GM12878 (cell line): ENCODE data around the gene FAM170A. TPM values are rescaled to one million over a fixed set of nuclear protein-coding genes. Genes with fewer than 3 reads are reported as not detected.

ENCODE experiments used
- ATAC-seq: fragments of 200-7000 bp; cut with Tn5 transposase; 3 replicates; pipeline ENCODE4 v1.9.1; 2020; ENCODE audit warnings: mild to moderate bottlenecking, moderate library complexity
- BruUV-seq: library from RNA; stranded (reverse); fragments of 400-500 nt; replicated peaks from 2 replicates; lab custom pipeline; 2021; lab: Mats Ljungman, UMichigan
- CTCF ChIA-PET: fragments of 300-600 bp; sonication (Branson Sonifier 250); formaldehyde crosslinking; extraction: SDS; loops from one replicate; lab custom pipeline; 2021; ENCODE audit warnings: inconsistent platforms; lab: Yijun Ruan, JAX
- POLR2A ChIA-PET: fragments of 350-600 bp; formaldehyde crosslinking; extraction: SDS; loops from one replicate; lab custom pipeline; 2021; ENCODE audit warnings: inconsistent platforms; lab: Charles Lee
- RAD21 ChIA-PET: fragments of 300-600 bp; sonication (Branson Sonifier 250); formaldehyde crosslinking; loops from one replicate; lab custom pipeline; 2023; ENCODE audit warnings: antibody characterized with exemption; ENCODE audit not compliant: unreplicated experiment; lab: Charles Lee
- SMC1A ChIA-PET: fragments of 300-600 bp; sonication (Branson Sonifier 250); formaldehyde crosslinking; loops from one replicate; lab custom pipeline; 2023; ENCODE audit not compliant: unreplicated experiment, uncharacterized antibody; lab: Charles Lee
- DNase-seq: peaks from one replicate; pipeline ENCODE4 v3.0.0-alpha.2; 2011; ENCODE audit warnings: low read depth, low spot score
- FAIRE-seq: peaks from 3 replicates; lab custom pipeline; 2011; peaks lifted over from hg19 to GRCh38; lab: Jason Lieb, UNC
- H2AFZ ChIP-seq: 2 replicates; pipeline ENCODE4 v1.6.0; 2011; ENCODE audit warnings: low read depth, low read length, control low read depth; ENCODE audit not compliant: control insufficient read depth
- H3K27ac ChIP-seq: 2 replicates; pipeline ENCODE4 v1.5.1; 2011; ENCODE audit warnings: control low read depth; ENCODE audit not compliant: control insufficient read depth, insufficient read depth
- H3K27me3 ChIP-seq, 2 experiments: replicated peaks in 1 of 2; 2 replicates each; pipeline versions ENCODE4 v1.6.0 to v1.6.1; 2011; ENCODE audit warnings: low read length in 1 of 2; ENCODE audit not compliant: control insufficient read depth in 2 of 2, insufficient read depth in 2 of 2
- H3K36me3 ChIP-seq, 2 experiments: 2 replicates each; pipeline ENCODE4 v1.5.1; 2011; ENCODE audit warnings: low read length in 1 of 2; ENCODE audit not compliant: control insufficient read depth in 2 of 2, insufficient read depth in 2 of 2
- H3K4me1 ChIP-seq: 2 replicates; pipeline ENCODE4 v1.6.1; 2011; ENCODE audit warnings: mild to moderate bottlenecking, low read length, moderate library complexity, mixed read lengths; ENCODE audit not compliant: control insufficient read depth, insufficient read depth
- H3K4me2 ChIP-seq: 2 replicates; pipeline ENCODE4 v1.6.0; 2011; ENCODE audit warnings: control low read depth; ENCODE audit not compliant: control insufficient read depth, insufficient read depth
- H3K4me3 ChIP-seq: fragments of 200-600 bp; sonication (generic); 2 replicates; pipeline ENCODE4 v1.5.1; 2016
- H3K79me2 ChIP-seq: 2 replicates; pipeline ENCODE4 v1.6.0; 2011; ENCODE audit warnings: low read length; ENCODE audit not compliant: control insufficient read depth, insufficient read depth
- H3K9ac ChIP-seq: 2 replicates; pipeline ENCODE4 v1.8.0; 2011; ENCODE audit warnings: low read length, control low read depth, mixed read lengths; ENCODE audit not compliant: control insufficient read depth, insufficient read depth
- H3K9me3 ChIP-seq: replicated peaks from 3 replicates; pipeline ENCODE4 v1.5.1; 2011; ENCODE audit warnings: mild to moderate bottlenecking, low read length; ENCODE audit not compliant: control insufficient read depth, insufficient read depth
- H4K20me1 ChIP-seq: 2 replicates; pipeline ENCODE4 v1.6.0; 2011; ENCODE audit not compliant: control insufficient read depth, insufficient read depth
- CUX1 ChIP-seq: IDR thresholded peaks from 2 replicates; pipeline ENCODE4 v1.6.1; 2012; ENCODE audit warnings: improper control_type of control experiment, low read depth, low read length; ENCODE audit not compliant: insufficient replicate concordance
- HCFC1 ChIP-seq: fragments of 150-350 bp; IDR thresholded peaks from 2 replicates; pipeline ENCODE4 v1.6.1; 2014; ENCODE audit warnings: low read length
- HDAC2 ChIP-seq: fragments of 200-600 bp; sonication (generic); IDR thresholded peaks from 2 replicates; pipeline ENCODE4 v1.6.1; 2017
- MTA2 ChIP-seq: fragments of 450-650 bp; IDR thresholded peaks from 2 replicates; pipeline ENCODE4 v1.6.1; 2016; ENCODE audit warnings: low read depth, mild to moderate bottlenecking, moderate library complexity
- NFIC ChIP-seq: IDR thresholded peaks from 2 replicates; pipeline ENCODE4 v1.6.1; 2012; ENCODE audit warnings: low read depth, mild to moderate bottlenecking, inconsistent platforms, low read length, moderate library complexity
- SPI1 ChIP-seq: IDR thresholded peaks from 2 replicates; pipeline ENCODE4 v1.6.1; 2011; ENCODE audit warnings: low read depth, mild to moderate bottlenecking, low read length, moderate library complexity, borderline replicate concordance; ENCODE audit not compliant: insufficient read depth
- TARDBP ChIP-seq: IDR thresholded peaks from 2 replicates; pipeline ENCODE4 v1.6.1; 2016; ENCODE audit warnings: borderline replicate concordance
- WGBS: methylation state at CpG from one replicate; pipeline ENCODE4 v1.1.6; 2016; ENCODE audit warnings: low lambda C conversion rate; ENCODE audit not compliant: insufficient replicate concordance, insufficient coverage; ENCODE audit errors: missing lambda C conversion rate; 5-methylcytosine and 5-hydroxymethylcytosine counted together
- in situ Hi-C: fragments of 300-500 bp; cut with MboI; formaldehyde crosslinking; loops from 9 replicates; pipeline ENCODE4 v1.14.3; 2018; ENCODE audit warnings: mixed read lengths
- intact Hi-C: fragments of 100-400 bp; cut with micrococcal nuclease; formaldehyde crosslinking; loops from one replicate; pipeline ENCODE4 v1.14.2; 2022; ENCODE audit not compliant: unreplicated experiment
- polyA plus RNA-seq, 11 experiments: library from polyadenylated mRNA; depleted of rRNA in 4 of 11; unstranded in 6 of 11; stranded (reverse) in 5 of 11; fragments of >200 nt; fragmentation: Nextera tagmentation in 4 of 11; fragmentation: Illumina TruSeq in 1 of 11; extraction: Ambion mirVana in 4 of 11; extraction: Trizol in 1 of 11; gene quantifications; 1 replicate in 1 of 11; 2 replicates in 10 of 11; pipeline versions ENCODE4 v1.2.1 to v1.2.3, GENCODE V29; 2011 to 2016; ENCODE audit warnings: inconsistent platforms in 2 of 11, missing spikeins in 2 of 11, low read depth in 1 of 11
- total RNA-seq, 4 experiments: library from RNA; depleted of rRNA in 3 of 4; stranded (reverse); fragments of >200 nt in 3 of 4; fragmentation: Illumina TruSeq in 1 of 4; extraction: Trizol in 1 of 4; gene quantifications; 2 replicates each; pipeline versions ENCODE4 v1.2.1 to v1.2.3, GENCODE V29; 2013 to 2021
- TF ChIP-seq, protein P1 (sequence below): fragments of 450-650 bp; IDR thresholded peaks from 2 replicates; pipeline ENCODE4 v1.6.1; 2017; ENCODE audit warnings: mild to moderate bottlenecking, moderate library complexity

Gene FAM170A
- total and polyA plus RNA-seq, 10 of the 15 experiments (the other 5 are each of a cell fraction or from before 2014, with no cell fraction given): not detected

- Histone ChIP-seq H3K4me3 (no peak overlapping the region), H2AFZ (no peak overlapping the region), H3K27me3 (no peaks in the 10 kb centered on the region), H3K27ac (no peak overlapping the region), H3K36me3 (no peaks in the 10 kb centered on the region), H3K9me3 (no peaks in the 10 kb centered on the region; the same call in 2 of the 3 replicates), H3K4me2 (no peak overlapping the region), H3K4me1 (no peaks in the 10 kb centered on the region), H4K20me1 (no peaks in the 10 kb centered on the region), H3K9ac (no peak overlapping the region), H3K79me2 (no peaks in the 10 kb centered on the region)
- ChIA-PET SMC1A (interaction anchor here (1.0 kb wide), 1 partner anchor 58 kb away, joined by 3 read pairs; no protein-coding TSS in a partner anchor), CTCF (interaction anchor here (0.7 to 0.9 kb wide), 2 partner anchors 113 to 154 kb away, joined by 3 read pairs; no protein-coding TSS in a partner anchor), POLR2A (no interaction called here), RAD21 (no interaction called here)
- FAIRE-seq (no peak), ATAC-seq (no peak), DNase-seq (no peak)
- no TSS peak for BruUV-seq
- intact Hi-C loops: no loop called here
- 0% methylated on average over 1 of the region's 1 CpG for WGBS
- in situ Hi-C loops: no loop called here
- no peak for TF ChIP-seq HDAC2
- TF ChIP-seq, protein P1, sequence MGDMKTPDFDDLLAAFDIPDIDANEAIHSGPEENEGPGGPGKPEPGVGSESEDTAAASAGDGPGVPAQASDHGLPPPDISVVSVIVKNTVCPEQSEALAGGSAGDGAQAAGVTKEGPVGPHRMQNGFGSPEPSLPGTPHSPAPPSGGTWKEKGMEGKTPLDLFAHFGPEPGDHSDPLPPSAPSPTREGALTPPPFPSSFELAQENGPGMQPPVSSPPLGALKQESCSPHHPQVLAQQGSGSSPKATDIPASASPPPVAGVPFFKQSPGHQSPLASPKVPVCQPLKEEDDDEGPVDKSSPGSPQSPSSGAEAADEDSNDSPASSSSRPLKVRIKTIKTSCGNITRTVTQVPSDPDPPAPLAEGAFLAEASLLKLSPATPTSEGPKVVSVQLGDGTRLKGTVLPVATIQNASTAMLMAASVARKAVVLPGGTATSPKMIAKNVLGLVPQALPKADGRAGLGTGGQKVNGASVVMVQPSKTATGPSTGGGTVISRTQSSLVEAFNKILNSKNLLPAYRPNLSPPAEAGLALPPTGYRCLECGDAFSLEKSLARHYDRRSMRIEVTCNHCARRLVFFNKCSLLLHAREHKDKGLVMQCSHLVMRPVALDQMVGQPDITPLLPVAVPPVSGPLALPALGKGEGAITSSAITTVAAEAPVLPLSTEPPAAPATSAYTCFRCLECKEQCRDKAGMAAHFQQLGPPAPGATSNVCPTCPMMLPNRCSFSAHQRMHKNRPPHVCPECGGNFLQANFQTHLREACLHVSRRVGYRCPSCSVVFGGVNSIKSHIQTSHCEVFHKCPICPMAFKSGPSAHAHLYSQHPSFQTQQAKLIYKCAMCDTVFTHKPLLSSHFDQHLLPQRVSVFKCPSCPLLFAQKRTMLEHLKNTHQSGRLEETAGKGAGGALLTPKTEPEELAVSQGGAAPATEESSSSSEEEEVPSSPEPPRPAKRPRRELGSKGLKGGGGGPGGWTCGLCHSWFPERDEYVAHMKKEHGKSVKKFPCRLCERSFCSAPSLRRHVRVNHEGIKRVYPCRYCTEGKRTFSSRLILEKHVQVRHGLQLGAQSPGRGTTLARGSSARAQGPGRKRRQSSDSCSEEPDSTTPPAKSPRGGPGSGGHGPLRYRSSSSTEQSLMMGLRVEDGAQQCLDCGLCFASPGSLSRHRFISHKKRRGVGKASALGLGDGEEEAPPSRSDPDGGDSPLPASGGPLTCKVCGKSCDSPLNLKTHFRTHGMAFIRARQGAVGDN: no peak
These were observed 46.4 kb upstream of the FAM170A start for GRCh38 chr5:119582987-119583386.

GRCh38 chr5:119583684-119584083, 45.7 kb upstream of the FAM170A start:
- H3K4me2 ChIP-seq: no peak overlapping the region
- peak; percentile 65 for ATAC-seq
- H3K9ac ChIP-seq: no peak overlapping the region
- no peak overlapping the region for H3K27ac ChIP-seq
- in situ Hi-C loops: no loop called here
- no peak for FAIRE-seq
- no peaks in the 10 kb centered on the region for H4K20me1 ChIP-seq
- RAD21 ChIA-PET: no interaction called here
- SMC1A ChIA-PET: no interaction called here
- no peaks in the 10 kb centered on the region for H3K4me1 ChIP-seq
- WGBS: 0% methylated on average over 3 of the region's 3 CpGs
- H3K9me3 ChIP-seq: no peaks in the 10 kb centered on the region; the same call in 2 of the 3 replicates
- no TSS peak for BruUV-seq
- CTCF ChIA-PET: interaction anchor here (0.9 kb wide), 1 partner anchor 113 kb away, joined by 3 read pairs; no protein-coding TSS in a partner anchor
- DNase-seq: peak; percentile 38
- no peaks in the 10 kb centered on the region for H3K79me2 ChIP-seq
- intact Hi-C loops: no loop called here
- no peaks in the 10 kb centered on the region for H3K27me3 ChIP-seq
- no peaks in the 10 kb centered on the region for H3K36me3 ChIP-seq
- POLR2A ChIA-PET: no interaction called here
- no peak overlapping the region for H3K4me3 ChIP-seq
- H2AFZ ChIP-seq: no peak overlapping the region
- TF ChIP-seq NFIC: no peak
- no peak for TF ChIP-seq TARDBP
- no peak for TF ChIP-seq HCFC1
- peak; percentile 31; the same call in 1 of the 2 replicates for TF ChIP-seq SPI1
- TF ChIP-seq CUX1: peak; percentile 60
- peak; percentile 54 for TF ChIP-seq MTA2
